Measurements from ENCODE around the gene CACNG1. TPM values are rescaled to one million over a fixed set of nuclear protein-coding genes. Genes with fewer than 3 reads are reported as not detected.

The CACNG1 gene
- total RNA-seq, 1 donor from 2014 or later: not detected

DNA sequence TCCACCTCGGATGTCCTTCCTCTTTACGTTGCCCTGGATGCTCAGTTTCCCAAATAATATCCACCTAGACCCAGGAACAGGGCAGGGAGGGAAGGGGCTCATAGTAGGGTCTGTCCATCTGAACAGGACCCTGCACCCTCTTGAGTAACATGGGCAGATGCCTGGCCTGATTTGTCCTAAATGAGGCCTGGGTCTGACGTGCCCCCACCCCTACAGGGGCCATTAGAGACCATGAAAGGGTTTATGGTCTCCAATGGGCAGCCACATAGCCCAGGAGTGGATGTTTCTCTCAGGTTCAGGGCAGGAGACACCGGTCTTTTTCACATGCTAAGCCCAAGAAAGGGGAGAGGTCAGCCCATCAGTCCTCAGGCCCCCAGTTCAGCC, 6.8 kb downstream of the CACNG1 start:
- no peak for DNase-seq (ENCODE audit: low read depth in 2 of 2)

- no peak for DNase-seq (ENCODE audit: low read depth in 2 of 2)
These were observed 7.5 kb downstream of the CACNG1 start for GRCh38 chr17:67051837-67052236.

DNA sequence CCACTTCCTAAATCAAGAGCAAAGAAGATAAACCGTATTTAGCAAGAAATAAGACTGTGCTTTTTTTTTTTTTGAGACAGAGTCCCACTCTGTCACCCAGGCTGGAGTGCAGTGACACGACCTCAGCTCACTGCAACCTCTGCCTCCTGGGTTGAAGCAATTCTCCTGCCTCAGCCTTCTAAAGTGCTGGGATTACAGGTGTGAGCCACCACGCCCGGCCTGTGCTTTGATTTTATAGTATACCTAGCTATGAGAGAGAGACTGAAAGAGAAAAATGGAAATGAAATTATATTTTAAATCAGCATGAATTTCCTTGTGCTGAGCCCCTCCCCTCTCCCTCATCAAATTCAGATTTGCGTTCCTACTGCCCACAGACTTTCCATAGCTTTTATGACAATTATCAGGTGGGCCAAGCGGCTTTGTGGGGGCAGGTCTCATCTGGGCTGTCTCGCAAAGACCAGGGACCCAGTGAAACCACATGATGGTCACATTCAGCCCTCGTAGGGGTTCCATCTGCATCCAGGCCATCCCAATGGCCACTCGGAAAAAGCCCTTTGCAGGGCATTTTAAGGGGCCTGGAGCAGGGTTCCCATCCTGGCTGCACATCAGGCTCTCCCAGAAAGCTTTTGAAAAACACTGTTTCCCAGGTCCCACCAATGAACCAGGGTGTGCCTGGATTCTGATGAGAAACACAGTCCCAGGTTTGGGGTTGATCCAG, 8.5 kb downstream of the CACNG1 start:
- DNase-seq (ENCODE audit: low read depth in 2 of 2): no peak

DNA sequence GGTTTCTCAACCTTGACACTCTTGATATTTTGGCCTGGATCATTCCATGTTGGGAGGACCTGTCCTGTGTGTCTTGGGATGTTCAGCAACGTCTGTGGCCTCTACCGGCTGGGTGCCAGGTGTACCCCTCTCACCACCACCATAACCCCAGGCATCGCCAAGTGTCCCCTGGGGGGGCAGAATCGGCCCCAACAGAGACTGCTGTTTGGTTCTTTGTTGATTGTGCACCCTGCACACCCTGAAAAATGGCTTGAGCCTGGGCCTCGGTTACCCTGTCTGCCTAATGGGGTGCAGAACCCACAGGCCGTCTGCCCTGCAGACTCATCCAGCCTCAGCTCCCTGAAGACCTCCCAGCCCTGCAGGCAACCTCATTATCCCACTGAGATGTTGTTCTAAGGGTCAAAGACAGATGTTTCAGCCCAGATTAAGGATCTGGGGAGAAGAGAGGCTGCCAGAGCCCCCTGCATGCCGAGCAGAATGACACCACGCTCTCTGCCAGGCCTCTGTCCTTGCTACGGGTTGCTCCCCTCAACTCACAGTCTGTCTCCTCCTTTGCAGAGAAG, 9.2 kb downstream of the CACNG1 start:
- no peak for DNase-seq (ENCODE audit: low read depth in 2 of 2)

DNA sequence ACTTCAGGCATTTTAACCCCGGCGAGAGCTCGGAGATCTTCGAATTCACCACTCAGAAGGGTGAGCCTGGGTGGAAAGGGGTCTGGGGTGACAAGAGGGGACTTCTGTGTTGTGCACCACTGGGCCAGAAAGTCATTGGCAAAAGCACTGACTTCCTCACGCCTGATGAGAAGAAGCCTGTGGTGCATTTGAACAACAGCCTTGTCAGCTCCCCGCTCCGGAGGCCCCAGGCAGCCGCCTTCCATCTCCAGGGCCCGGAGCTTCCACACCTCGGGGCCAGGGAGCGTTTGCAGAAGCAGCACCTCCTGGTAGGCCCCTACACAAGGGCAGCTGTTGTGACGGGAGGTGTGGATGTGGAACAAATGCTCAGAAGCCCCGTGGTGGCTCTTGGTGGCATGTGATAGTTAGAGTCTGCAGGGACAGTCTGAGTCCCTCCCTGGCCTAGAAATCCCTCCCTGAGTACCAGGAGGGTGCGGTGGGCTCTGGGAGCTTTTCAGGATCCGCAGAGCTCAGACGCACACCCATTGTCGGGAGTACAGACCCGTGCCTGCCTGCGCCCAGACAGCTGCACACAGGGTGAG, 9.7 kb downstream of the CACNG1 start:
- no peak for DNase-seq (ENCODE audit: low read depth in 2 of 2)

- no peak for DNase-seq (ENCODE audit: low read depth in 2 of 2)
These were observed 10.3 kb downstream of the CACNG1 start for GRCh38 chr17:67054608-67055007.

GRCh38 chr17:67055041-67055443, 10.7 kb downstream of the CACNG1 start:
- no peak for DNase-seq (ENCODE audit: low read depth in 2 of 2)

DNA sequence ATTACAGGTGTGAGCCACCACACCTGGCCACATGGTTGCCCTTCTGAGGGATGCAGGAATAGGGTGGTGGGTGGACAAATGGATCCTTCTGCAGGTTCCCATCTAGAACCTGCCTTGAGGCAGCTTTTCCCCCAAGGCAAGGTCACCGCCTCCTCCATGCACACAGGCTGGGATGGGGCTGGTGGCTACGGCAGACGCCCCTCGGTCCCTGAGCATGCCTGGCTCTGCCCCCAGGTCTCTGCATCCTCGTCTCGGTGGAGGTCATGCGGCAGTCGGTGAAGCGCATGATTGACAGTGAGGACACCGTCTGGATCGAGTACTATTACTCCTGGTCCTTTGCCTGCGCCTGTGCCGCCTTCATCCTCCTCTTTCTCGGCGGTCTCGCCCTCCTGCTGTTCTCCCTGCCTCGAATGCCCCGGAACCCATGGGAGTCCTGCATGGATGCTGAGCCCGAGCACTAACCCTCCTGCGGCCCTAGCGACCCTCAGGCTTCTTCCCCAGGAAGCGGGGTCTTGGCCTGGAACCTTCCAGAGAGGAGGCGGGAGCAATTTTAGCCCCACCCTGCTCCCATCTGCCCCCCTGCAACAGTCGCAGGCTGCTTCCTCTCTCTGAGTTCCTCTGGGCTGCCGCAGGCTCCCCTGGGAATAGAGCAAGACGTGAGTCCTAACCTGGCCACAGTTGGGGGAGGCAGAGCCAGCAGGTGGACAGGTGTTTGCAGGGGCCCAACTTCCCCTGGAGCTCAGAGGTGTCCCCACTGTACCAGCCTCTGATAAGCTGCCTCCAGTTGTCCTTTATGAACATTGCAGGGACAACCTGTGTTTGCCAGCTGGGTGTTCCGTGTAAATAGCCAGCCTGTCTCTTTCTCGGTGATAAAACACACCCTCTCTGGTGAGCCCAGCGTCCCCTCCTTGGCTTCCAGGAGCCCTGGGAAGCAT, 11.7 kb downstream of the CACNG1 start:
- DNase-seq (ENCODE audit: low read depth in 2 of 2): no peak

DNA sequence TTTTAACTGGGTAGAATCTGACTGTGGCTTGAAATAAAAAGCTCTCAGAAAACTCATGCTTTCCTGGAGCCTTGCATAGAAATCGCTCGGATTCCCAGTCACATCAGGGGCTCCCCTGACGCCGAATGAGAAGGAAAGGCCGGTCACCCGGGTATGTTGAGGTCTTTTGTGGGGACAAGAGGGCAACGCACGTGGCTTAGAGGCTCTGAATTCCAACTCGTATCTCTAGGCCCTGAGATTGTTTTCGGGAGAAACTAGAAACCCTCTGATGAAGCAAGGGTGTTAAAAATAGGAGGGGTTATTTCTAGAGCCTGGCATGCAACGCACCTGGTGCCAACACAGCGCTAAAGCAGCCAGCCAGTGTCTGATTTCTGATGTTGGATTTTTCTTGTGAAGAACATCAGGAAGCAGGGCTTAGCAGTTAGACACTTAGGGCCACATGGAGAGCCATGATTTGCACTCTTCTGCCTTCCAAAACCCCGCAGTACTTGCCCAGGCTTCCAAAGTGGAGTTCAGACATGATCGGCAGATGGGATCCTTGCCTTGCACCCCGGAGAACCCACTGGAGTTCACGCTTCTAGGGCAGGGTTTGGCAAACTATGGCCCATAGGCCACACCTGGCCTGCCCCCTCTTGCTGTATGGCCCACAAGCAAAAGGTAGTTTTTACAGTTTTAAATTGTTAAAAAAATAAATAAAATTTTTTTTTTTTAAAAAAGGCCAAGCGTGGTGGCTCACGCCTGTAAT, 12.6 kb downstream of the CACNG1 start:
- DNase-seq (ENCODE audit: low read depth in 2 of 2): no peak

GRCh38 chr17:67058036-67058435, 13.7 kb downstream of the CACNG1 start:
- no peak for DNase-seq (ENCODE audit: low read depth in 2 of 2)

GRCh38 chr17:67059372-67059771, 15.0 kb downstream of the CACNG1 start:
- DNase-seq (ENCODE audit: low read depth in 2 of 2): no peak

DNA sequence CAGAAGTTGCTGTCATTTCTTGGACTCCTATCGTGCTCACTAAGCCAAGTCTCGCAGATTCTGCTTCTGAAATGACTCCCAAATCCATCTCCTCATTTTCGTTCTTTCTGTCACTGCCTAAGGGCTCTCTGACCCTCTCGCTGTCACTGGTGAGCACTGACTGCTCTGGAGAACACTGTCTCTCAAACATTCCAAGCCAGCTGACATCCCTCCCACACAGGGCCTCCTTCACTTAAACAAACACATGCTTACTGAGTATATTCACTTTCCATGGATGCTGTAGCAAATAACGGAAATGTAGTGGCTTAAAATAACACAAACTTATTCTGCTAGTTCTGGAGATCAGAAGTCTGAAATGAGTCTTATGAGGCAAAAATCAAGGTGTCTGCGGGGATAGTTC, 18.8 kb downstream of the CACNG1 start:
- no peak for DNase-seq (ENCODE audit: low read depth in 2 of 2)

DNA sequence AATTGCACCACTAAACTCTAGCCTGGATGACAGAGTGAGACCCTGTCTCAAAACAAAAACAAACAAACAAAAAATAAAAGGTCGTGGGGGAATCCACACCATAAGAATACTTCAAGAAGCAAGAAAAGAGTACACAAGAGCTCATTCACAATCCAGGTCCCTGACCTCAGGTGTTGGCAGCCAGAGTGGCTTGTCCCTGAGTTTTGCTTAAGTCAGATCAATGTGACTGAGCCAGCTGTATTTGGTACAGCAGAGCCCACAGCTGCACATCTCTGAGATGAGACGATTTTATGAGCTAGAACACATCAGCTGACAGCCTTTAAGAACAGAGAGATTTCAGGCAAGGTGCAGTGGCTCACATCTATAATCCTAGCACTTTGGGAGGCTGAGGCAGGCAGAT, 22.4 kb downstream of the CACNG1 start:
- DNase-seq (ENCODE audit: low read depth in 2 of 2): no peak

DNA sequence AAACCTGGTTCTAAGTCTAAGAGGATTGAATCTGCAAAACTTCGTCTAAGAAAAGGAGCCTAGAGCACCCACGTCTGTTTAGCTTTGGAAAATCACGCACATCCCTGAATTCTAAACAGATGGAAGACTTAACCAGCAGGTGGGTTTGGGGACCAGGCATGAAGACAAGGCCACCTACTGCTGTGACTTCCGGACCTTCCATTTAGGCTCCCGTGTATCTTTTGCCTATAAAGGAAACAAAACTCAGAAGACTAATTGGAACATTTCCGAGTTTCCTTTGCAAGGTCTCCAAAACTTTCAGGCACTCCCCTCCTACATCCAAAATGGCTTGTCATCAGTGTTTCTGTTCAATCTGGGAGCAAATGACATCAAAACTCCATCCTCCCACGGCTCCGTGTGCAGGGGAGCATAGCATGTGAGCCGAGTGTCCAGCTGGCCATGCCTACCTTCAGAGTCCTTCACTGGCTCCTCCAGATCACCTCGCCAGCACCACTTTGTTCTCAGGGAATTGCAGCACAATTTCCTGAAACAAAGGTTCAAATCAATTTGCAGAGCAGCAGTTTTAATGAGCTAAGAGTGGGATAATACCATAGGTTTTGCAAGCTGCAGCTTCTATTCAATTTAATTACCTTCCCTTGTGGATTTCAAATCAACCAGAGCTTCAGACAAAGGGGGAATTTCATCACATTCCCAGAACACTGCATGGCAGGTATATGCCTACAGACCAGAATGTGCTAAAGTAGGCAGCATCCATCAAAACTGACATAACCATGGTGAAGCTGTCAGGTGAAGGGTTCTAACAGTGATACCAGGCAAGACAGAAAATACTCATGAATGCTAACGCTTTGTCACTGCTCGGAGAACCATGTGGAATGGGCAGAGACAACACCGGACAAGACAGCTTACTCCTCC, 23.5 kb downstream of the CACNG1 start:
- DNase-seq (ENCODE audit: low read depth in 2 of 2): no peak

GRCh38 chr17:67068999-67069398, 24.6 kb downstream of the CACNG1 start:
- DNase-seq (ENCODE audit: low read depth in 2 of 2): no peak

GRCh38 chr17:67069603-67070136, 25.3 kb downstream of the CACNG1 start:
- no peak for DNase-seq (ENCODE audit: low read depth in 2 of 2)

GRCh38 chr17:67071595-67071994, 27.2 kb downstream of the CACNG1 start:
- no peak for DNase-seq (ENCODE audit: low read depth in 2 of 2)

DNA sequence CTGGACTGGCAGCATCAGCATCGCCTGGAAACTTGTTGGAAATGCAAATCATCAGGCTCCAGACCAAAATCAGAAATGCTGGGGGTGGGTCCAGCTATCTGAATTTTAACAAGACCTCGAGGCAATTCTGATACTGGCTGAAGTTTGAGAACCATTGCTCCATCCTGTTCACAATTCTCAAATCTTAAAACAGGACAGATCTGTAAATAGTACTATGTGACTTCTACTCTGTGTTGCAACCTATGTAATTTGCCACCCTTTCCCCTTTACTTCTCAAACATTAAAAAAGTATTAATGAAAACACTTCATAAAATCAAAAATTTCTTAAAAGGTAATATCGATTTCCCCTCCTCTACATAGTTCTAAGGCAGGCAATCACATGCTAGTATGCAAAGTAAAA, 28.5 kb downstream of the CACNG1 start:
- no peak for DNase-seq (ENCODE audit: low read depth in 2 of 2)

DNA sequence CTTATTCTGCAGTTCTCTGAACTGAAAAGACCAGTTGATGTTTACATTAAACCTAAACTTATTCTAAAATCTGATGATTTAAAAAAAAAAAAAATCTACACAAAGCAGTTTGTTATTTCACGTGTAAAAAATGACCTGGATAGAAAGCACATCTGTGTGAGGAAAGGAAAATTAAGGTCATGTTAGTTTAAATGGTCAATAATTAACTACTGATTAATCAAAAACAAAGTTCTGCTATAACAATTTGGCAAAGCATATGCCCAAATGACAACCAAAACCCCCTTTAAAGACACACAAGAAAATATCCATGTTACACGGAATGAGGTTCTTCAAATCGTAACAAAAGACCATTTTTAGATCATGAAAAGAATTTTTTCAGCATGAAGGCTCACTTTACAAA, 30.4 kb downstream of the CACNG1 start:
- no peak for DNase-seq (ENCODE audit: low read depth in 2 of 2)

DNA sequence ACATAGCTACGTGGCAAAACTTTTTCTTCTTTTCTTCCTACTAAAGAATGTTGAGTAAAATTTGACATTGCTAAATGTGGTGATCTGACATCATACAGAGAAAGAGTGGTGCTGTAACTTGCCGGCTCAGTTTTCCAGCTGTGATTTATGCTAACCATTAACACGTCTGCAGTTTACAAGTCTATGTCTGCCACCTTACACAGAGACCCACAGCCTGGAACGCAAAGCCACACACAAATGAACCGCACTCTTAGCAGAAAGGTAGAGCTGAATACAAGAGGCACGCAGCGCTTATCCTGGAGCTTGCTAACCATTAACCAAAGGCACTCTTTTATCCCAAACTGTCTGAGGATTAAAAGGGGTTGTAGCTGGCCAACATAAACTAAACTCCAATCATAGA, 31.9 kb downstream of the CACNG1 start:
- DNase-seq (ENCODE audit: low read depth in 2 of 2): no peak
